ENCODE measurements around the gene FAHD1. TPM values are rescaled to one million over a fixed set of nuclear protein-coding genes. Genes with fewer than 3 reads are reported as not detected.

FAHD1 gene
- total RNA-seq, 1 donor = 51.8 TPM

DNA sequence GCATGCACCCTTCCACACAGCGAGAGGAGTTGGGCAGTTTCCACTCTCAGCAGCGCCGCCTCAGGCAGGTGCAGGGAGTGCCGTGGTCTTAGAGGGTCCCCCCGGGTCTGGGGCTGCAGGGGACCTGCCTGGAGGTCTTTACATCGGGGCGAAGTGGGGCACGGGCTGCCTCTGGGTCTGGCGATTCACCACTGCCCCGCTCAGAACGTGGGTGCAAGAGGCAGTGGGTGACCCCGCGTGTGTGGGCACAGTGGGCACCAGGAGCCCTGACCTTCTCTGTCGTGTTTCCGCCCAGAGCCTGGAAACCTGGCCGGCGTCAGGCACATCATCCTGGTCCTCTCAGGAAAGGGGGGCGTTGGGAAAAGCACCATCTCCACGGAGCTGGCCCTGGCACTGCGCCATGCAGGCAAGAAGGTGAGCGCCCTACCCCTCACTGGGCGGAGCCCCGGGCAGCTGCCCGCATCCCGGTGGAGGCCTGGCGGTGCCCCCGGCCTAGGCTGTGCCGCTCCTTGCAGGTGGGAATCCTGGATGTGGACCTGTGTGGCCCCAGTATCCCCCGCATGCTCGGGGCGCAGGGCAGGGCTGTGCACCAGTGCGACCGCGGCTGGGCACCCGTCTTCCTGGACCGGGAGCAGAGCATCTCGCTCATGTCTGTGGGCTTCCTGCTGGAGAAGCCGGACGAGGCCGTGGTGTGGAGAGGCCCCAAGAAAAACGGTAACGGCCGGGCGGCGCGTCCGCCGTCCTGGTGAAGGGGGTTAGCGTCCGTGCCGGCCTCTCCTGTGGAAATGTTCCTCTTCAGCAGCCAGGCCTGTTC is 40.6 kb upstream of the FAHD1 start:
- no peak overlapping the region for H3K4me3 ChIP-seq (ENCODE audit: low read depth, low read length)
- DNase-seq (ENCODE audit: low read depth) = no peak
- TF ChIP-seq, protein P1, sequence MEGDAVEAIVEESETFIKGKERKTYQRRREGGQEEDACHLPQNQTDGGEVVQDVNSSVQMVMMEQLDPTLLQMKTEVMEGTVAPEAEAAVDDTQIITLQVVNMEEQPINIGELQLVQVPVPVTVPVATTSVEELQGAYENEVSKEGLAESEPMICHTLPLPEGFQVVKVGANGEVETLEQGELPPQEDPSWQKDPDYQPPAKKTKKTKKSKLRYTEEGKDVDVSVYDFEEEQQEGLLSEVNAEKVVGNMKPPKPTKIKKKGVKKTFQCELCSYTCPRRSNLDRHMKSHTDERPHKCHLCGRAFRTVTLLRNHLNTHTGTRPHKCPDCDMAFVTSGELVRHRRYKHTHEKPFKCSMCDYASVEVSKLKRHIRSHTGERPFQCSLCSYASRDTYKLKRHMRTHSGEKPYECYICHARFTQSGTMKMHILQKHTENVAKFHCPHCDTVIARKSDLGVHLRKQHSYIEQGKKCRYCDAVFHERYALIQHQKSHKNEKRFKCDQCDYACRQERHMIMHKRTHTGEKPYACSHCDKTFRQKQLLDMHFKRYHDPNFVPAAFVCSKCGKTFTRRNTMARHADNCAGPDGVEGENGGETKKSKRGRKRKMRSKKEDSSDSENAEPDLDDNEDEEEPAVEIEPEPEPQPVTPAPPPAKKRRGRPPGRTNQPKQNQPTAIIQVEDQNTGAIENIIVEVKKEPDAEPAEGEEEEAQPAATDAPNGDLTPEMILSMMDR (IDR thresholded peaks at IDR 0.05; ENCODE audit: insufficient read depth, low read depth, low read length) = no peak

DNA sequence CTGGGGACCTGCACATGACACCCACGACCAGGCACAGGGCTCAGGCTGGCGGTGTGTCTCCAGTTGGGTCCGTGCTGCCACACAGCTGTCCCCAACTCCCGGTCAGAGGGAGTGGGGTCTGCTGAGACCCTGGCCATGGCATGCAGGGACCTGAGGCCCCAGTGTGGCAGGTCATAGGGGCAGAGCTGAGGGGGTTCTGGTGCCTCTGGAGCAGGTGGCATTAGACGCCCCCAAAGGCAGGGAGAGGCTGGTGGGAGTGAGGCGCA is 40.0 kb upstream of the FAHD1 start:
- TF ChIP-seq, protein P1 (IDR thresholded peaks at IDR 0.05; ENCODE audit: insufficient read depth, low read depth, low read length) = no peak
- DNase-seq (ENCODE audit: low read depth) = no peak
- no peak overlapping the region for H3K4me3 ChIP-seq (ENCODE audit: low read depth, low read length)

DNA sequence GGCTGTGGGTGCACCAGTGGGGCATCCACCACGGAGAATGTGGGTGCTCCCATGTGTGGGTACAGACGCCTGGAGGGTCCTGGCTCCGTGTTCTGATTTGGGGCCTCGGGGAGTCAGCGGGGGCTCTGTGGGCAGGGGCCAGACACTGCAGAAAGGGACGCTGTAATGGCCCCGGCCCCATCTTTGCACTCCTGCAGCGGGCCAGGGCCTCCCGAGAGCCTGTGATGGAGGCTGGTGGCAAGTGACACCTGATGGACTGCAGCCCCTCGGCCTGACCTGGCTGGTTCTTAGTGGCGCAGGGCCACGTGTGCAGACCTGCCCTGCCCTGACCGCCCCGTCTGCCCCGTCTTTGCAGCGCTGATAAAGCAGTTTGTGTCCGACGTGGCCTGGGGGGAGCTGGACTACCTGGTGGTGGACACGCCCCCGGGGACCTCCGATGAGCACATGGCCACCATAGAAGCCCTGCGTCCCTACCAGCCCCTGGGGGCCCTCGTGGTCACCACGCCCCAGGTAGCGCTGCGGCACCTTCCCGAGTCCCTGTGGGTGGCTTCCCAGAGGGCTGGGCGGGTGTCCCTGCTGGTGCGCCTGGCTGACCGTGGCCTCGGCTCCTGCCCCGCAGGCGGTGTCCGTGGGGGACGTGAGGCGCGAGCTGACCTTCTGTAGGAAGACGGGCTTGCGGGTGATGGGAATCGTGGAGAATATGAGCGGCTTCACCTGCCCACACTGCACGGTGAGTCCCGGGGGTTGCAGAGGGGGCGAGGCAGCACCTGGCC is 39.5 kb upstream of the FAHD1 start:
- no peak overlapping the region for H3K4me3 ChIP-seq (ENCODE audit: low read depth, low read length)
- no peak for DNase-seq (ENCODE audit: low read depth)
- TF ChIP-seq, protein P1 (IDR thresholded peaks at IDR 0.05; ENCODE audit: insufficient read depth, low read depth, low read length) = no peak

GRCh38 chr16:1788095-1788707 is 38.8 kb upstream of the FAHD1 start:
- DNase-seq (ENCODE audit: low read depth) = no peak
- TF ChIP-seq, protein P1 (IDR thresholded peaks at IDR 0.05; ENCODE audit: insufficient read depth, low read depth, low read length) = no peak
- no peak overlapping the region for H3K4me3 ChIP-seq (ENCODE audit: low read depth, low read length)

- no peak for DNase-seq (ENCODE audit: low read depth)
- TF ChIP-seq, protein P1 (IDR thresholded peaks at IDR 0.05; ENCODE audit: insufficient read depth, low read depth, low read length) = no peak
- H3K4me3 ChIP-seq (ENCODE audit: low read depth, low read length) = no peak overlapping the region
Measured at GRCh38 chr16:1788708-1789100, 38.3 kb upstream of the FAHD1 start.

DNA sequence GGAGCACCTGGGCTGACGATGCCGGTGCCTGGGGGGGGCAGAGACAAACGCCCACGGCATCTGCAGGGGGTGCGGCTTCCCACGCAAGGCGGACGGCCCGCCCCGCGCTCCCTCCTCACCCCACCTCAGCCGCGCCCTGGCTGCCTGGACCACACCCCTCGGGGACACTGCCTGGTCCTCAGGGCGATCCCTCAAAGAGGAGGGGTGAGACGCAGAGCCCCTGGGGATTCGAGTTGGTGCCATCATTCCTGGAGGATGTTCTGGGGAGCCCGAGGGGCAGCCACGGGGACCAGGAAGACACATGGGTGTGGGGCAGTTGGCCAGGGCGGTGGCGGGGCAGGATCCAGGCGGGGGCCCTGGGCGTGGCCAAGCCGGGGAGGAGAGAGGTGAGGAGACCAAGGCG is 37.4 kb upstream of the FAHD1 start:
- no peak for DNase-seq (ENCODE audit: low read depth)
- H3K4me3 ChIP-seq (ENCODE audit: low read depth, low read length) = no peak overlapping the region
- TF ChIP-seq, protein P1 (IDR thresholded peaks at IDR 0.05; ENCODE audit: insufficient read depth, low read depth, low read length) = no peak

All from fibroblast of villous mesenchyme (primary cell).